K562 (cell line): ENCODE measurements around the gene ZDHHC8. TPM values are rescaled to one million over a fixed set of nuclear protein-coding genes. Genes with fewer than 3 reads are reported as not detected.

Experiments
- CHD1 ChIP-seq: fragments of 200-600 bp; sonication (generic); IDR thresholded peaks from one replicate; pipeline ENCODE4 v1.6.1; 2012; ENCODE audit warnings: mild to moderate bottlenecking, moderate library complexity, low read length, inconsistent platforms
- FOSL1 ChIP-seq: fragments of 200-800 bp; sonication (Bioruptor generic); conservative IDR thresholded peaks from 2 replicates; pipeline ENCODE4 v1.6.1; 2016; ENCODE audit warnings: missing genetic modification characterization, missing compliant biosample characterization
- FOXK2 ChIP-seq, 2 experiments: fragments of 450-650 bp; IDR thresholded peaks in 1 of 2; conservative IDR thresholded peaks in 1 of 2; 2 replicates each; pipeline ENCODE4 v1.6.1; 2016; ENCODE audit warnings: low read depth in 2 of 2, mild to moderate bottlenecking in 1 of 2
- KLF1 ChIP-seq: fragments of 450-650 bp; IDR thresholded peaks from 2 replicates; pipeline ENCODE4 v1.6.1; 2016; ENCODE audit warnings: missing genetic modification characterization, missing compliant biosample characterization
- LEF1 ChIP-seq: fragments of 450-650 bp; IDR thresholded peaks from 2 replicates; pipeline ENCODE4 v1.6.1; 2016; ENCODE audit warnings: mild to moderate bottlenecking
- MTA3 ChIP-seq: fragments of 450-650 bp; formaldehyde crosslinking; IDR thresholded peaks from 2 replicates; pipeline ENCODE4 v1.6.1; 2017; ENCODE audit warnings: mild to moderate bottlenecking, borderline replicate concordance
- NCOA6 ChIP-seq: fragments of 450-650 bp; IDR thresholded peaks from 2 replicates; pipeline ENCODE4 v1.6.1; 2017; ENCODE audit warnings: mild to moderate bottlenecking
- RBM14 ChIP-seq: fragments of 200-400 bp; formaldehyde crosslinking; IDR thresholded peaks from 2 replicates; pipeline ENCODE4 v1.6.1; 2018; ENCODE audit warnings: low read depth, mild to moderate bottlenecking, low read length, moderate library complexity, borderline replicate concordance; ENCODE audit not compliant: insufficient read depth
- SLC30A9 ChIP-seq: fragments of 250-450 bp; sonication (Bioruptor Pico); IDR thresholded peaks from 2 replicates; pipeline ENCODE4 v1.8.0; 2022; ENCODE audit warnings: mild to moderate bottlenecking, moderate library complexity
- SMC3 ChIP-seq: conservative IDR thresholded peaks from 2 replicates; pipeline ENCODE4 v1.6.1; 2011; ENCODE audit warnings: low read depth, low read length, improper control_type of control experiment; ENCODE audit not compliant: insufficient read depth
- TAF1 ChIP-seq: IDR thresholded peaks from 2 replicates; pipeline ENCODE4 v1.6.1; 2011; ENCODE audit warnings: mild to moderate bottlenecking, low read length, moderate library complexity; ENCODE audit not compliant: insufficient read depth, control insufficient read depth, severe bottlenecking; ENCODE audit errors: extremely low read depth
- TAL1 ChIP-seq: fragments of 450-650 bp; IDR thresholded peaks from 2 replicates; pipeline ENCODE4 v1.6.1; 2016; ENCODE audit warnings: mild to moderate bottlenecking
- ZNF444 ChIP-seq: fragments of 250-450 bp; sonication (Bioruptor Pico); IDR thresholded peaks from 2 replicates; pipeline ENCODE4 v1.4.0; 2020; ENCODE audit warnings: mild to moderate bottlenecking, moderate library complexity
- polyA plus RNA-seq, 8 experiments: library from polyadenylated mRNA; depleted of rRNA in 4 of 8; stranded (reverse) in 5 of 8; unstranded in 3 of 8; fragments of >200 nt; fragmentation: Nextera tagmentation in 2 of 8; fragmentation: Illumina TruSeq in 1 of 8; extraction: Ambion mirVana in 2 of 8; extraction: Trizol in 1 of 8; gene quantifications; 2 replicates each; pipeline versions ENCODE4 v1.2.1 to v1.2.3, GENCODE V29; 2011 to 2014; ENCODE audit warnings: inconsistent platforms in 1 of 8, missing spikeins in 1 of 8
- total RNA-seq, 7 experiments: library from RNA; depleted of rRNA in 6 of 7; stranded (reverse); fragments of >200 nt in 6 of 7; fragmentation: Illumina TruSeq in 2 of 7; extraction: Trizol in 2 of 7; gene quantifications; 2 replicates each; pipeline versions ENCODE4 v1.2.1 to v1.2.3, GENCODE V29; 2011 to 2021; ENCODE audit warnings: low replicate concordance in 1 of 7
- TF ChIP-seq, protein P1 (sequence below): fragments of 250-450 bp; sonication (Bioruptor Pico); IDR thresholded peaks from 2 replicates; pipeline ENCODE4 v1.8.0; 2022; ENCODE audit warnings: moderate library complexity, mild to moderate bottlenecking, inconsistent platforms
- TF ChIP-seq, protein P2 (sequence below): fragments of 250-450 bp; sonication (Bioruptor Pico); IDR thresholded peaks from 2 replicates; pipeline ENCODE4 v1.9.0; 2021; ENCODE audit warnings: mild to moderate bottlenecking, inconsistent platforms
- TF ChIP-seq, protein P3 (sequence below): fragments of 250-450 bp; sonication (Bioruptor Pico); IDR thresholded peaks from 2 replicates; pipeline ENCODE4 v1.5.0; 2022; ENCODE audit warnings: mild to moderate bottlenecking
- TF ChIP-seq, protein P4 (sequence below), 2 experiments: fragments of 450-650 bp; IDR thresholded peaks; 2 replicates each; pipeline ENCODE4 v1.6.1; 2016

ZDHHC8 gene
- total and polyA plus RNA-seq, 9 of the 15 experiments (the other 6 are each of a cell fraction or from before 2014, with no cell fraction given) = 0.04 to 109 (median 16.4) TPM

DNA sequence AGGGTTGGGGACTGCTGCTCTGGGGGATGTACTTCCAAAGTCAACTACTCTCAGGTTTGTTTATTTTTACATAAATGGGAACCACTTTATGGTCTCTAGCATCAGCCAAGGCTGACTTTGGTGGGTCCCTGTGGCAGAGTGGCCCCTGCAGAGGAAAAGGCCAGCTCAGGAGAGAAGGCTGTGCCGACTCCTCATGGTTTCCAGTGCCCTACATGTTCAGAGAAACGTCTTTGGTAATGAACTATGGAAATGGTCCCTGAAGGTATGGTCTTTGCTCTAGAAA lies 3.0 kb upstream of the ZDHHC8 start (continued):
- TF ChIP-seq SLC30A9 (no peak), LEF1 (0 out of 2 replicates have a peak, but pooled peaks have one; percentile 1), NCOA6 (no peak), TAL1 (no peak), FOSL1 (tag) (no peak), FOXK2 (conservative IDR thresholded peaks at IDR 0.05 in 1 of 2, IDR thresholded peaks at IDR 0.05 in 1 of 2; ENCODE audit: low read depth in 2 of 2) (no peak), KLF1 (tag) (no peak), CHD1 (no peak), ZNF444 (CRISPR knock-in tag) (no peak), SMC3 (no peak), TAF1 (no peak), RBM14 (no peak), MTA3 (no peak)
- TF ChIP-seq, protein P1, sequence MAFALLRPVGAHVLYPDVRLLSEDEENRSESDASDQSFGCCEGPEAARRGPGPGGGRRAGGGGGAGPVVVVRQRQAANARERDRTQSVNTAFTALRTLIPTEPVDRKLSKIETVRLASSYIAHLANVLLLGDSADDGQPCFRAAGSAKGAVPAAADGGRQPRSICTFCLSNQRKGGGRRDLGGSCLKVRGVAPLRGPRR = no peak
- TF ChIP-seq, protein P2, sequence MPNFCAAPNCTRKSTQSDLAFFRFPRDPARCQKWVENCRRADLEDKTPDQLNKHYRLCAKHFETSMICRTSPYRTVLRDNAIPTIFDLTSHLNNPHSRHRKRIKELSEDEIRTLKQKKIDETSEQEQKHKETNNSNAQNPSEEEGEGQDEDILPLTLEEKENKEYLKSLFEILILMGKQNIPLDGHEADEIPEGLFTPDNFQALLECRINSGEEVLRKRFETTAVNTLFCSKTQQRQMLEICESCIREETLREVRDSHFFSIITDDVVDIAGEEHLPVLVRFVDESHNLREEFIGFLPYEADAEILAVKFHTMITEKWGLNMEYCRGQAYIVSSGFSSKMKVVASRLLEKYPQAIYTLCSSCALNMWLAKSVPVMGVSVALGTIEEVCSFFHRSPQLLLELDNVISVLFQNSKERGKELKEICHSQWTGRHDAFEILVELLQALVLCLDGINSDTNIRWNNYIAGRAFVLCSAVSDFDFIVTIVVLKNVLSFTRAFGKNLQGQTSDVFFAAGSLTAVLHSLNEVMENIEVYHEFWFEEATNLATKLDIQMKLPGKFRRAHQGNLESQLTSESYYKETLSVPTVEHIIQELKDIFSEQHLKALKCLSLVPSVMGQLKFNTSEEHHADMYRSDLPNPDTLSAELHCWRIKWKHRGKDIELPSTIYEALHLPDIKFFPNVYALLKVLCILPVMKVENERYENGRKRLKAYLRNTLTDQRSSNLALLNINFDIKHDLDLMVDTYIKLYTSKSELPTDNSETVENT (CRISPR knock-in tag) = no peak
- TF ChIP-seq, protein P3, sequence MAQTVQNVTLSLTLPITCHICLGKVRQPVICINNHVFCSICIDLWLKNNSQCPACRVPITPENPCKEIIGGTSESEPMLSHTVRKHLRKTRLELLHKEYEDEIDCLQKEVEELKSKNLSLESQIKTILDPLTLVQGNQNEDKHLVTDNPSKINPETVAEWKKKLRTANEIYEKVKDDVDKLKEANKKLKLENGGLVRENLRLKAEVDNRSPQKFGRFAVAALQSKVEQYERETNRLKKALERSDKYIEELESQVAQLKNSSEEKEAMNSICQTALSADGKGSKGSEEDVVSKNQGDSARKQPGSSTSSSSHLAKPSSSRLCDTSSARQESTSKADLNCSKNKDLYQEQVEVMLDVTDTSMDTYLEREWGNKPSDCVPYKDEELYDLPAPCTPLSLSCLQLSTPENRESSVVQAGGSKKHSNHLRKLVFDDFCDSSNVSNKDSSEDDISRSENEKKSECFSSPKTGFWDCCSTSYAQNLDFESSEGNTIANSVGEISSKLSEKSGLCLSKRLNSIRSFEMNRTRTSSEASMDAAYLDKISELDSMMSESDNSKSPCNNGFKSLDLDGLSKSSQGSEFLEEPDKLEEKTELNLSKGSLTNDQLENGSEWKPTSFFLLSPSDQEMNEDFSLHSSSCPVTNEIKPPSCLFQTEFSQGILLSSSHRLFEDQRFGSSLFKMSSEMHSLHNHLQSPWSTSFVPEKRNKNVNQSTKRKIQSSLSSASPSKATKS = no peak
- TF ChIP-seq, protein P4, sequence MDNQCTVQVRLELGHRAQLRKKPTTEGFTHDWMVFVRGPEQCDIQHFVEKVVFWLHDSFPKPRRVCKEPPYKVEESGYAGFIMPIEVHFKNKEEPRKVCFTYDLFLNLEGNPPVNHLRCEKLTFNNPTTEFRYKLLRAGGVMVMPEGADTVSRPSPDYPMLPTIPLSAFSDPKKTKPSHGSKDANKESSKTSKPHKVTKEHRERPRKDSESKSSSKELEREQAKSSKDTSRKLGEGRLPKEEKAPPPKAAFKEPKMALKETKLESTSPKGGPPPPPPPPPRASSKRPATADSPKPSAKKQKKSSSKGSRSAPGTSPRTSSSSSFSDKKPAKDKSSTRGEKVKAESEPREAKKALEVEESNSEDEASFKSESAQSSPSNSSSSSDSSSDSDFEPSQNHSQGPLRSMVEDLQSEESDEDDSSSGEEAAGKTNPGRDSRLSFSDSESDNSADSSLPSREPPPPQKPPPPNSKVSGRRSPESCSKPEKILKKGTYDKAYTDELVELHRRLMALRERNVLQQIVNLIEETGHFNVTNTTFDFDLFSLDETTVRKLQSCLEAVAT (IDR thresholded peaks at IDR 0.05) = no peak
